Keratinocyte (primary cell): ENCODE measurements around the gene KIZ. TPM values are rescaled to one million over a fixed set of nuclear protein-coding genes. Genes with fewer than 3 reads are reported as not detected.

ENCODE experiments used
- DNase-seq: peaks from one replicate; pipeline ENCODE4 v3.0.0-alpha.2; 2011; ENCODE audit warnings: low read depth, missing footprints, low spot score
- FAIRE-seq: peaks from 2 replicates; lab custom pipeline; 2011; peaks lifted over from hg19 to GRCh38; lab: Jason Lieb, UNC
- H2AFZ ChIP-seq: 2 replicates; pipeline ENCODE4 v1.6.0; 2012; ENCODE audit warnings: low read length, control low read depth, inconsistent platforms; ENCODE audit not compliant: control insufficient read depth
- H3K27ac ChIP-seq: 2 replicates; pipeline ENCODE4 v1.5.1; 2011; ENCODE audit warnings: low read length; ENCODE audit not compliant: control insufficient read depth, insufficient read depth
- H3K27me3 ChIP-seq: 3 replicates; pipeline ENCODE4 v1.6.0; 2011; ENCODE audit warnings: low read length; ENCODE audit not compliant: control insufficient read depth, insufficient read depth; ENCODE audit errors: extremely low read depth
- H3K36me3 ChIP-seq, 2 experiments: 2 replicates in 1 of 2; 3 replicates in 1 of 2; pipeline ENCODE4 v1.5.1; 2011; ENCODE audit warnings: low read length in 2 of 2, mild to moderate bottlenecking in 1 of 2; ENCODE audit not compliant: control insufficient read depth in 2 of 2, insufficient read depth in 2 of 2; ENCODE audit errors: extremely low read depth in 1 of 2
- H3K4me1 ChIP-seq: 3 replicates; pipeline ENCODE4 v1.5.1; 2011; ENCODE audit warnings: low read length; ENCODE audit not compliant: control insufficient read depth, insufficient read depth; ENCODE audit errors: extremely low read depth
- H3K4me2 ChIP-seq: 3 replicates; pipeline ENCODE4 v1.6.0; 2011; ENCODE audit warnings: low read depth, low read length; ENCODE audit not compliant: control insufficient read depth, insufficient read depth; ENCODE audit errors: extremely low read depth
- H3K4me3 ChIP-seq, 3 experiments: fragments of 200-600 bp in 1 of 3; sonication (generic) in 1 of 3; 2 replicates in 2 of 3; 3 replicates in 1 of 3; pipeline ENCODE4 v1.5.1; 2011 to 2016; ENCODE audit warnings: low read length in 3 of 3, mild to moderate bottlenecking in 3 of 3, control low read depth in 2 of 3, inconsistent platforms in 1 of 3, low read depth in 1 of 3, mixed read lengths in 1 of 3, mixed run types in 1 of 3, moderate library complexity in 1 of 3; ENCODE audit not compliant: control insufficient read depth in 2 of 3, insufficient read depth in 2 of 3; ENCODE audit errors: extremely low read depth in 1 of 3
- H3K79me2 ChIP-seq: 2 replicates; pipeline ENCODE4 v1.6.0; 2012; ENCODE audit warnings: low read length; ENCODE audit not compliant: control insufficient read depth, insufficient read depth
- H3K9ac ChIP-seq: 3 replicates; pipeline ENCODE4 v1.6.0; 2011; ENCODE audit warnings: low read length; ENCODE audit not compliant: control insufficient read depth, insufficient read depth; ENCODE audit errors: extremely low read depth
- H3K9me1 ChIP-seq: 3 replicates; pipeline ENCODE4 v1.6.0; 2011; ENCODE audit warnings: low read length; ENCODE audit not compliant: control insufficient read depth, insufficient read depth; ENCODE audit errors: extremely low read depth
- H3K9me3 ChIP-seq: 2 replicates; pipeline ENCODE4 v1.5.1; 2012; ENCODE audit warnings: low read depth, low read length; ENCODE audit not compliant: control insufficient read depth
- H4K20me1 ChIP-seq: 3 replicates; pipeline ENCODE4 v1.6.0; 2011; ENCODE audit warnings: low read length; ENCODE audit not compliant: control insufficient read depth, insufficient read depth; ENCODE audit errors: extremely low read depth
- CTCF ChIP-seq, 3 experiments: IDR thresholded peaks in 1 of 3; conservative IDR thresholded peaks in 1 of 3; optimal IDR thresholded peaks in 1 of 3; 2 replicates in 2 of 3; 3 replicates in 1 of 3; pipeline versions ENCODE3 to v1.5.1; 2011; ENCODE audit warnings: low read length in 3 of 3, mild to moderate bottlenecking in 3 of 3, moderate library complexity in 2 of 3, control low read depth in 1 of 3, inconsistent platforms in 1 of 3; ENCODE audit not compliant: insufficient read depth in 2 of 3; ENCODE audit errors: extremely low read depth in 1 of 3
- EZH2 ChIP-seq: IDR thresholded peaks from one replicate; pipeline ENCODE4 v1.6.1; 2012; ENCODE audit warnings: inconsistent platforms, mild to moderate bottlenecking, low read length, moderate library complexity
- dilution Hi-C: fragments of 300-500 bp; cut with MboI; formaldehyde crosslinking; loops from one replicate; pipeline ENCODE4 v1.7.0; 2020; ENCODE audit warnings: low sequenced_read_pairs; ENCODE audit not compliant: extremely low pct_ligation_motif_present
- polyA plus RNA-seq, 5 experiments: library from polyadenylated mRNA; depleted of rRNA in 3 of 5; stranded (reverse) in 3 of 5; stranded (forward) in 1 of 5; unstranded in 1 of 5; fragments of >200 nt; gene quantifications; 1 replicate in 1 of 5; 2 replicates in 3 of 5; 3 replicates in 1 of 5; pipeline versions ENCODE4 v1.2.1 to v1.2.3, GENCODE V29; 2011 to 2012; ENCODE audit warnings: missing spikeins in 2 of 5, low read depth in 1 of 5, low replicate concordance in 1 of 5

The KIZ gene
- polyA plus RNA-seq, 1 donor (not counting 4 experiments of a cell fraction or from before 2014, with no cell fraction given): 21.3 TPM

DNA sequence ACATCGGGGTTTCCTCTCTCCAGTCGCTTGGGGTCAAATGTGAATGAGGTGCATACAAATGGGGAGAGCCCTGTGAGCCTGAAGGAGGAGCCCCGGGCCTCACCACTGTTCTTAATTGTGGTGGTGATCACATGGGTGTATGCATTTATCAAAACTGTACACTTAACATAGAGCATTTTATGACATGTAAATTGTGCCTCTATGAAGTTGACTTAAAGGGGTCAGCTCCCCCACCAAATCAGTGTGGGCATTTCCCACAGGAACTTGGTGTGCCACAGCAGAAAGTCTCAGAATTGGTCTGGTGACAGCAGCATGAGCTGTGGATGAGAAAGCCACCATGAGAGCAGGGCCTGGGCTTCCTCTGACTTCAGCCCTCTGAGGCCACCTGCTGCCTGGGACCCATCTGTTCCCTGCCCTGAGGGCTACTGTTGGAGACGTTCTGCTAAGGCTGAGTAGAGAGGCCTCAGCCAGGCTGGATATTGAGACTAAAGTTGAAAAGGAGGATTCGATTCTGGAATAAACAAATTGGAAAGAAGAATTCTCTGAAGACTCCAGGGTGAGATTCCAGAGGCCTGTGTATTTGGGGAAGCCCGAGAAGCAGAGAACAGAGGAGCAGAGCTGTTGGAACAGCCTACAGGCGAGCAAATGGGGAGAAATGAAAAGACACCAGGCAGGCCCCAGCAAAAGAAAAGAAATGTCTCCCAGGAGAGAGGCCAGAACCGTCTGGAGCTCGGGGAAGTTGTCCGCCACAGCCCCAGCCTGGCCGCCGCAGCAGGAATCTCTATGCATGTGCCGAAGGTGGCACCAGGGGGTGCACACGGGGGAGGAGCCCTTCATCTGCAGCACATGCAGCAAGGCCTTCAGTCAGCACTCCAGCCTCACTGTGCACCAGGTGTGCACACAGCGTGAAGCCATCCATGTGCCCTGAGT, 139.6 kb downstream of the KIZ start:
- DNase-seq (no peak), FAIRE-seq (no peak)
- H3K36me3 ChIP-seq: no peaks in the 10 kb centered on the region
- no peak overlapping the region for H3K4me3 ChIP-seq
- no peak overlapping the region for H3K27ac ChIP-seq
- H4K20me1 ChIP-seq: no peaks in the 10 kb centered on the region
- H3K9ac ChIP-seq: no peak overlapping the region
- H3K4me1 ChIP-seq: no peaks in the 10 kb centered on the region
- H3K9me3 ChIP-seq: peaks cover 2% of the 10 kb centered on the region
- no peaks in the 10 kb centered on the region for H3K79me2 ChIP-seq
- H3K4me2 ChIP-seq: no peak overlapping the region
- no peak overlapping the region for H2AFZ ChIP-seq
- dilution Hi-C loops: no loop called here
- no peaks in the 10 kb centered on the region for H3K9me1 ChIP-seq
- peaks cover 3% of the 10 kb centered on the region for H3K27me3 ChIP-seq
- TF ChIP-seq EZH2 (no peak), CTCF (optimal IDR thresholded peaks at IDR 0.05 in 1 of 3, IDR thresholded peaks at IDR 0.05 in 1 of 3, conservative IDR thresholded peaks at IDR 0.05 in 1 of 3; ENCODE audit: extremely low read depth in 1 of 3, insufficient read depth in 2 of 3, low read length in 3 of 3) (no peak)

- peaks cover 3% of the 10 kb centered on the region for H3K27me3 ChIP-seq
- H3K27ac ChIP-seq: no peak overlapping the region
- H3K9me1 ChIP-seq: no peaks in the 10 kb centered on the region
- H3K9me3 ChIP-seq: peaks cover 2% of the 10 kb centered on the region
- no peaks in the 10 kb centered on the region for H3K79me2 ChIP-seq
- H3K9ac ChIP-seq: no peak overlapping the region
- no peak for FAIRE-seq
- H4K20me1 ChIP-seq: no peaks in the 10 kb centered on the region
- dilution Hi-C loops: no loop called here
- H3K4me3 ChIP-seq: no peak overlapping the region
- H3K4me1 ChIP-seq: no peaks in the 10 kb centered on the region
- no peak overlapping the region for H2AFZ ChIP-seq
- DNase-seq: no peak
- no peak overlapping the region for H3K4me2 ChIP-seq
- H3K36me3 ChIP-seq: no peaks in the 10 kb centered on the region
- TF ChIP-seq CTCF (optimal IDR thresholded peaks at IDR 0.05 in 1 of 3, IDR thresholded peaks at IDR 0.05 in 1 of 3, conservative IDR thresholded peaks at IDR 0.05 in 1 of 3; ENCODE audit: extremely low read depth in 1 of 3, insufficient read depth in 2 of 3, low read length in 3 of 3) (no peak), EZH2 (no peak)
These were observed 140.3 kb downstream of the KIZ start for GRCh38 chr20:21266191-21266536.
